ES-I3 (cell line): ENCODE data around the gene ANKRD45.
"Not testable (repeated sequence)": the region's sequence is repeated elsewhere in the genome, so short reads cannot be mapped to it uniquely, and the experiment has no call there.

Experiments
- H3K36me3 ChIP-seq: 2 replicates; pipeline ENCODE4 v1.6.1; 2013; ENCODE audit warnings: mild to moderate bottlenecking, low read length, control low read depth, moderate library complexity; ENCODE audit not compliant: insufficient read depth
- H3K4me1 ChIP-seq: 2 replicates; pipeline ENCODE4 v1.6.1; 2013; ENCODE audit warnings: mild to moderate bottlenecking, control low read depth, low read length; ENCODE audit not compliant: insufficient read depth
- H3K9ac ChIP-seq: 2 replicates; pipeline ENCODE4 v1.6.1; 2013; ENCODE audit warnings: low read depth, mild to moderate bottlenecking, low read length, moderate library complexity
- H3K9me3 ChIP-seq: 2 replicates; pipeline ENCODE4 v1.6.1; 2013; ENCODE audit warnings: mild to moderate bottlenecking, low read length, moderate library complexity; ENCODE audit not compliant: control insufficient read depth, insufficient read depth

Gene ANKRD45

DNA sequence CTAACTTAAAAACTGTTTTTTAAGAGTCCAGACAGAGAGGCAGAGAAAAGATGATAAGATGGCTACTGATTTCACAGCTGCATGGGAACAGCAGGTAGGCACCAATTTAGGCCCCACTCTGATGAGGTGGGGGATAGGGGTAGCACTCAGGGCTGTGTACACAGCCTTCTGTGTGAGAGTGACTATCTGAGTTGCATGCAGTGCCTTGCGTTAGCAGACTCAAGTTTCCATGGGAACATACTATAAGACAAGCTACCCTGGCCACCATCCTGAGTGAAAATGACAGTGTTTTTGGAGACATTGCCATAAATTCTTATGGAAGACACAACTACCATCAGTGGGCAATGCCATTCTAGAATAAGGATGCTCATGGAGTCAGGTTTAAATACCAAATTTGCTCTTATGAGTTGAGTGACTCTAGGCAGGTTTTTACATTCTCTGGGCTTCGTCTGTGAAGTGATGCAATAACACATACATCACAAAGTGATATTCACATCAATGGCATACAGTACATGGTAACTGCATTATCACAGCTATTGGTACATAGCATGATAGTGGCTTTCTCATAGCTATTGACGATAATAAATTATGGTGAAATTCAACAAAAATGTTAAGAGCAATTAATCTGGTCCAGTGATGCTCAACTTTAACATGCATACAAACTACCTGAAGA lies 97.3 kb downstream of the ANKRD45 start:
- Histone ChIP-seq H3K4me1 (no peaks in the 10 kb centered on the region), H3K9me3 (no peaks in the 10 kb centered on the region), H3K36me3 (no peaks in the 10 kb centered on the region), H3K9ac (no peak overlapping the region)

GRCh38 chr1:173570370-173571007 lies 99.2 kb downstream of the ANKRD45 start:
- H3K4me1 ChIP-seq = no peaks in the 10 kb centered on the region
- no peaks in the 10 kb centered on the region; the same call in 1 of the 2 replicates for H3K9me3 ChIP-seq
- no peaks in the 10 kb centered on the region for H3K36me3 ChIP-seq
- H3K9ac ChIP-seq = no peak overlapping the region

GRCh38 chr1:173568483-173568882 lies 101.2 kb downstream of the ANKRD45 start:
- Histone ChIP-seq H3K9me3 (no peaks in the 10 kb centered on the region; the same call in 1 of the 2 replicates), H3K4me1 (no peaks in the 10 kb centered on the region), H3K36me3 (no peaks in the 10 kb centered on the region), H3K9ac (no peak overlapping the region)

- not testable (repeated sequence) for H3K36me3 ChIP-seq, H3K9ac ChIP-seq, H3K9me3 ChIP-seq, H3K4me1 ChIP-seq
Observed at GRCh38 chr1:173563846-173564245, 105.8 kb downstream of the ANKRD45 start.

DNA sequence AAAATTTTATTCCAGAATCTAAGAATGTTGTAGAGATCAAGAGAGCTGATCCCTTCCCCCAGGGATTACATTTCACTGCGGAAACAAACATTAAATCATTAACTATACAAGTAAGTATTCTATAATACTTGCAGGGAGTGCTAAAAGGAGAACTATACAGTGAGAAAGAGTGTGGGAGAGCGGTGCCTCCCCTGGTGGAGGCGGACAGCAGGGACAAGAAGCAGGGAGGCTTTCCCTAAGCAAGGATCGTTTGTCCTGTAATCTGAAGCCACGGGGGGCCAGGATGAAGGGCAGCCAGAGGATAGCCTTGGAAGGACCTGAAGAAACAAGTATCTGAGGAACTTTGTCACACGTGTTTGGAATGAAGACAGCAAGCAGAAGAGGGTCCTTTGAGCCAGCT lies 106.8 kb downstream of the ANKRD45 start:
- H3K9ac ChIP-seq = no peak overlapping the region
- H3K36me3 ChIP-seq = no peaks in the 10 kb centered on the region
- H3K4me1 ChIP-seq = no peaks in the 10 kb centered on the region
- no peaks in the 10 kb centered on the region; the same call in 1 of the 2 replicates for H3K9me3 ChIP-seq

DNA sequence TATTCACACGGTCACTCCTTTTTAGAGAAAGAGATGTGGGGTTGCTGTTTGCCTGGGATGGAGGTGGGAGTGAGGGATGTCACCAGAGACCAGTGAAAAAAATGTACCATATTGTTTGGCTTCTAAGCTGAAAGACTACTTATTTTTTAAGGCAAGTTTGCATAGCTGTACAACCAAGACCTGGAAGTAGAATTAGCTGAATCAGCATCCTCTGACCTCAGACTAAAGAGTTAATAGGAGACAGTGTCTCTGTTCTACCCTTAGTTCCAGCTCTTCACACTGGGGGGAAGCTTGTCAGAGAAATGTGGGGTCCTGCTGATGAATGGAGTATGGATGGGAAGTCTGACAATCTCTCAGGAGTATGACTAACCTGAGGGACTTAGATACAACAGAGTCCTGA lies 108.4 kb downstream of the ANKRD45 start:
- H3K36me3 ChIP-seq = no peaks in the 10 kb centered on the region

GRCh38 chr1:173560285-173560880 lies 109.3 kb downstream of the ANKRD45 start:
- Histone ChIP-seq H3K9ac (no peak overlapping the region), H3K9me3 (no peaks in the 10 kb centered on the region), H3K4me1 (no peaks in the 10 kb centered on the region), H3K36me3 (no peaks in the 10 kb centered on the region)

More for the DNA sequence above, 108.4 kb downstream of the ANKRD45 start:
- H3K9ac ChIP-seq = no peak overlapping the region
- H3K4me1 ChIP-seq = no peaks in the 10 kb centered on the region
- H3K9me3 ChIP-seq = no peaks in the 10 kb centered on the region
